GM18511 (cell line): ENCODE measurements around the gene MOB3B.
"Not testable (repeated sequence)": the region's sequence is repeated elsewhere in the genome, so short reads cannot be mapped to it uniquely, and the experiment has no call there.

Experiments
- ATAC-seq: cut with Tn5 transposase; IDR thresholded peaks from one replicate; pipeline ENCODE4 v1.9.1; 2021; ENCODE audit warnings: mild to moderate bottlenecking, moderate library complexity; ENCODE audit not compliant: unreplicated experiment

Gene MOB3B

GRCh38 chr9:27482709-27483108 lies 46.9 kb downstream of the MOB3B start:
- ATAC-seq: no peak

GRCh38 chr9:27478322-27478721 lies 51.3 kb downstream of the MOB3B start:
- no peak for ATAC-seq

- no peak for ATAC-seq
These were observed 52.6 kb downstream of the MOB3B start for GRCh38 chr9:27476870-27477515.

- ATAC-seq: no peak
These were observed 54.5 kb downstream of the MOB3B start for GRCh38 chr9:27475057-27475595.

GRCh38 chr9:27474305-27474704 lies 55.3 kb downstream of the MOB3B start:
- ATAC-seq: no peak

GRCh38 chr9:27473111-27473529 lies 56.5 kb downstream of the MOB3B start:
- ATAC-seq: no peak

- no peak for ATAC-seq
These were observed 57.4 kb downstream of the MOB3B start for GRCh38 chr9:27472195-27472594.

GRCh38 chr9:27471789-27472188 lies 57.8 kb downstream of the MOB3B start:
- no peak for ATAC-seq

- no peak for ATAC-seq
These were observed 58.2 kb downstream of the MOB3B start for GRCh38 chr9:27471366-27471765.

- no peak for ATAC-seq
These were observed 59.2 kb downstream of the MOB3B start for GRCh38 chr9:27470291-27470856.

GRCh38 chr9:27469550-27469949 lies 60.1 kb downstream of the MOB3B start:
- ATAC-seq: no peak

GRCh38 chr9:27468462-27469110 lies 61.0 kb downstream of the MOB3B start:
- peak; percentile 80 for ATAC-seq

- peak; percentile 37 for ATAC-seq
These were observed 61.6 kb downstream of the MOB3B start for GRCh38 chr9:27468000-27468399.

- ATAC-seq: no peak
These were observed 62.1 kb downstream of the MOB3B start for GRCh38 chr9:27467486-27467885.

GRCh38 chr9:27466516-27466915 lies 63.1 kb downstream of the MOB3B start:
- ATAC-seq: not testable (repeated sequence)

GRCh38 chr9:27464950-27465349 lies 64.7 kb downstream of the MOB3B start:
- not testable (repeated sequence) for ATAC-seq

GRCh38 chr9:27462846-27463245 lies 66.8 kb downstream of the MOB3B start:
- ATAC-seq: no peak

GRCh38 chr9:27462434-27462833 lies 67.2 kb downstream of the MOB3B start:
- ATAC-seq: no peak

GRCh38 chr9:27460226-27461023 lies 69.2 kb downstream of the MOB3B start:
- peak; percentile 97 for ATAC-seq

- ATAC-seq: no peak
These were observed 72.2 kb downstream of the MOB3B start for GRCh38 chr9:27457445-27457844.

GRCh38 chr9:27453860-27454553 lies 75.6 kb downstream of the MOB3B start:
- no peak for ATAC-seq
